Lower leg skin (tissue), 3 donors: Measurements from ENCODE around the gene FMNL2.

Source experiments
- POLR2A ChIP-seq, 2 donors: fragments of 450-650 bp; IDR thresholded peaks; one replicate each; pipeline ENCODE4 v1.6.1; 2016 to 2017; ENCODE audit warnings: antibody characterized with exemption in 2 of 2, mild to moderate bottlenecking in 1 of 2, moderate library complexity in 1 of 2
- TF ChIP-seq, protein P1 (sequence below), 3 donors: fragments of 450-650 bp; IDR thresholded peaks; one replicate each; pipeline ENCODE4 v1.5.1; 2016; ENCODE audit warnings: antibody characterized with exemption in 3 of 3, mild to moderate bottlenecking in 3 of 3, moderate library complexity in 2 of 3

DNA sequence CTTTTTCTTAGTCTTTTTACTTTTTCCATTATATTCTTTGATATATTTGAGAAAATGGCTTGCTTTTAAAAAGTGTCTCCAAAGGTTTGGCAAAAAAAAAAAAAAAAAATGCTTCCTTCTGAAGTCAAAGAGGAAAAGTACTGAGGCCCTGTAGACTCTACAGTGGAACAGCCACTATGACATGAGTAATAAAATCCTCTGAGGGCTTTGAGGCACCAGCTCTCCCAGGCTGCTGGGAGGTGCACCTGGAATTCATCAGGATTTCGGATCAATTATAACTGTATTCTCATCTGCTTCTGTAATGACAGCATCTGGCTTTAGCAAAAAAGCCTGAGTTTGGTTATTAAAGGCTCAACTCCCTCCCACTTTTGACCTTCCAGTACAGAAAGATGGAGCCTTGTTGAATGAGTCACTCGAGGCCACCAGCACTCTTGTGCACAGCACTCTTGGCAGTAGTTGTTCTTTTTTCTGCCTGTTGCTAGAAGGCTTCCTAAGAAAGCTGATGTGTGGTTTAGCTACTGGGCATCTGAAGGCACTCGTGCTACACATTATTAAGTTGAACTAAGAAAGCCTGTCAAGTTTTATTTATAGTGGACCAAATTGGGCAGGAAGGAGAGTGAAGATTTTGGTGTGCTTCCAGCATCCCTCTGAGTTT is 251.0 kb downstream of the FMNL2 start:
- TF ChIP-seq, protein P1, sequence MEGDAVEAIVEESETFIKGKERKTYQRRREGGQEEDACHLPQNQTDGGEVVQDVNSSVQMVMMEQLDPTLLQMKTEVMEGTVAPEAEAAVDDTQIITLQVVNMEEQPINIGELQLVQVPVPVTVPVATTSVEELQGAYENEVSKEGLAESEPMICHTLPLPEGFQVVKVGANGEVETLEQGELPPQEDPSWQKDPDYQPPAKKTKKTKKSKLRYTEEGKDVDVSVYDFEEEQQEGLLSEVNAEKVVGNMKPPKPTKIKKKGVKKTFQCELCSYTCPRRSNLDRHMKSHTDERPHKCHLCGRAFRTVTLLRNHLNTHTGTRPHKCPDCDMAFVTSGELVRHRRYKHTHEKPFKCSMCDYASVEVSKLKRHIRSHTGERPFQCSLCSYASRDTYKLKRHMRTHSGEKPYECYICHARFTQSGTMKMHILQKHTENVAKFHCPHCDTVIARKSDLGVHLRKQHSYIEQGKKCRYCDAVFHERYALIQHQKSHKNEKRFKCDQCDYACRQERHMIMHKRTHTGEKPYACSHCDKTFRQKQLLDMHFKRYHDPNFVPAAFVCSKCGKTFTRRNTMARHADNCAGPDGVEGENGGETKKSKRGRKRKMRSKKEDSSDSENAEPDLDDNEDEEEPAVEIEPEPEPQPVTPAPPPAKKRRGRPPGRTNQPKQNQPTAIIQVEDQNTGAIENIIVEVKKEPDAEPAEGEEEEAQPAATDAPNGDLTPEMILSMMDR (IDR thresholded peaks at IDR 0.05): no peak
- TF ChIP-seq POLR2A (IDR thresholded peaks at IDR 0.05): no peak
